Activated CD4-positive, alpha-beta T cell treated with anti-CD3 and anti-CD28 coated beads, Interleukin-10, Interleukin-2, amounts not matched to agents 100 ng/mL and 50 ng/mL, durations not matched to agents 16 hours and 8 hours (primary cell): Measurements from ENCODE around the gene IQSEC1.
"Not testable (repeated sequence)": the region's sequence is repeated elsewhere in the genome, so short reads cannot be mapped to it uniquely, and the experiment has no call there.

Experiments used
- DNase-seq: peaks from one replicate; pipeline ENCODE4 v3.0.0-alpha.2; 2020

The IQSEC1 gene

GRCh38 chr3:12884790-12885582, 188.2 kb downstream of the IQSEC1 start:
- DNase-seq = no peak

- DNase-seq = no peak
These were observed 189.0 kb downstream of the IQSEC1 start for GRCh38 chr3:12884186-12884680.

- DNase-seq = no peak
These were observed 190.6 kb downstream of the IQSEC1 start for GRCh38 chr3:12882336-12883310.

- DNase-seq = not testable (repeated sequence)
These were observed 191.4 kb downstream of the IQSEC1 start for GRCh38 chr3:12881858-12882257.

- no peak for DNase-seq
These were observed 193.9 kb downstream of the IQSEC1 start for GRCh38 chr3:12879191-12879815.

GRCh38 chr3:12878758-12879157, 194.5 kb downstream of the IQSEC1 start:
- DNase-seq = not testable (repeated sequence)

GRCh38 chr3:12878141-12878574, 195.1 kb downstream of the IQSEC1 start:
- no peak for DNase-seq

- no peak for DNase-seq
These were observed 196.2 kb downstream of the IQSEC1 start for GRCh38 chr3:12877040-12877439.

GRCh38 chr3:12875857-12876836, 197.1 kb downstream of the IQSEC1 start:
- peak; percentile 4 for DNase-seq

GRCh38 chr3:12871404-12871983, 201.7 kb downstream of the IQSEC1 start:
- no peak for DNase-seq

- peak; percentile 19 for DNase-seq
These were observed 202.3 kb downstream of the IQSEC1 start for GRCh38 chr3:12870942-12871341.

GRCh38 chr3:12869035-12869621, 204.1 kb downstream of the IQSEC1 start:
- peak; percentile 38 for DNase-seq

- DNase-seq = peak; percentile 72
These were observed 204.9 kb downstream of the IQSEC1 start for GRCh38 chr3:12868039-12869034.

GRCh38 chr3:12866836-12867235, 206.4 kb downstream of the IQSEC1 start:
- no peak for DNase-seq

GRCh38 chr3:12865271-12865670, 208.0 kb downstream of the IQSEC1 start:
- no peak for DNase-seq

GRCh38 chr3:12862387-12862786, 210.8 kb downstream of the IQSEC1 start:
- DNase-seq = no peak

GRCh38 chr3:12861611-12862010, 211.6 kb downstream of the IQSEC1 start:
- no peak for DNase-seq

- DNase-seq = no peak
These were observed 213.4 kb downstream of the IQSEC1 start for GRCh38 chr3:12859840-12860239.

GRCh38 chr3:12856626-12857025, 216.6 kb downstream of the IQSEC1 start:
- DNase-seq = no peak

- DNase-seq = no peak
These were observed 218.7 kb downstream of the IQSEC1 start for GRCh38 chr3:12854565-12854964.
